IMR-90 (cell line): ENCODE data around the gene PEX10. TPM values are rescaled to one million over a fixed set of nuclear protein-coding genes. Genes with fewer than 3 reads are reported as not detected.

Experiments used
- ATAC-seq: fragments of 200-7000 bp; cut with Tn5 transposase; 2 replicates; pipeline ENCODE4 v1.9.1; 2020; ENCODE audit warnings: low read depth, mild to moderate bottlenecking, moderate library complexity
- BruUV-seq: library from RNA; stranded (reverse); fragments of 400-500 nt; replicated peaks from 2 replicates; lab custom pipeline; 2021; lab: Mats Ljungman, UMichigan
- CTCF ChIA-PET: fragments of 300-600 bp; formaldehyde crosslinking; extraction: SDS; loops from one replicate; lab custom pipeline; 2021; ENCODE audit warnings: antibody characterized with exemption; lab: Yijun Ruan, JAX
- POLR2A ChIA-PET: fragments of 300-600 bp; sonication (Branson Sonifier 250); formaldehyde crosslinking; loops from one replicate; lab custom pipeline; 2022; ENCODE audit warnings: antibody characterized with exemption; ENCODE audit not compliant: unreplicated experiment; lab: Charles Lee
- DNase-seq: peaks from one replicate; pipeline ENCODE4 v3.0.0; 2013
- H2AFZ ChIP-seq: replicated peaks from 2 replicates; pipeline ENCODE3; 2013; ENCODE audit warnings: low read length, mild to moderate bottlenecking; ENCODE audit not compliant: poor library complexity
- H2AK5ac ChIP-seq: 2 replicates; pipeline ENCODE4 v1.6.1; 2013; ENCODE audit warnings: low read depth, low read length, inconsistent platforms
- H2AK9ac ChIP-seq: replicated peaks from 2 replicates; pipeline ENCODE3; 2013; ENCODE audit warnings: mild to moderate bottlenecking, low read depth, low read length, moderate library complexity; ENCODE audit not compliant: poor library complexity
- H2BK120ac ChIP-seq: 2 replicates; pipeline ENCODE4 v1.6.1; 2013; ENCODE audit warnings: low read depth, low read length, inconsistent platforms
- H2BK15ac ChIP-seq: 3 replicates; pipeline ENCODE4 v1.6.1; 2013; ENCODE audit warnings: low read depth, low read length, inconsistent platforms
- H2BK20ac ChIP-seq: 2 replicates; pipeline ENCODE4 v1.6.1; 2013; ENCODE audit warnings: low read depth, mild to moderate bottlenecking, inconsistent platforms, low read length, moderate library complexity
- H2BK5ac ChIP-seq: 2 replicates; pipeline ENCODE4 v1.6.1; 2013; ENCODE audit warnings: mild to moderate bottlenecking, low read depth, low read length, inconsistent platforms; ENCODE audit not compliant: poor library complexity, severe bottlenecking
- H3K14ac ChIP-seq: replicated peaks from 2 replicates; pipeline ENCODE4 v1.6.1; 2013; ENCODE audit warnings: low read depth, low read length, inconsistent platforms
- H3K18ac ChIP-seq: 2 replicates; pipeline ENCODE4 v1.6.1; 2013; ENCODE audit warnings: low read depth, low read length, control low read depth
- H3K23ac ChIP-seq: 2 replicates; pipeline ENCODE4 v1.6.1; 2013; ENCODE audit warnings: low read depth, low read length, inconsistent platforms
- H3K27ac ChIP-seq: 2 replicates; pipeline ENCODE4 v1.5.1; 2013; ENCODE audit warnings: mild to moderate bottlenecking, control low read depth, low read length; ENCODE audit not compliant: insufficient read depth
- H3K27me3 ChIP-seq: 2 replicates; pipeline ENCODE4 v1.6.1; 2013; ENCODE audit warnings: low read length; ENCODE audit not compliant: control insufficient read depth, insufficient read depth
- H3K36me3 ChIP-seq: 2 replicates; pipeline ENCODE4 v1.6.1; 2013; ENCODE audit warnings: low read length, mixed read lengths; ENCODE audit not compliant: control insufficient read depth, insufficient read depth
- H3K4ac ChIP-seq: 2 replicates; pipeline ENCODE4 v1.6.1; 2013; ENCODE audit warnings: low read depth, low read length, inconsistent platforms
- H3K4me1 ChIP-seq: 2 replicates; pipeline ENCODE4 v1.6.1; 2013; ENCODE audit warnings: low read length, mixed read lengths; ENCODE audit not compliant: control insufficient read depth, insufficient read depth
- H3K4me2 ChIP-seq: 2 replicates; pipeline ENCODE4 v1.6.1; 2013; ENCODE audit warnings: low read depth, mild to moderate bottlenecking, control low read depth, low read length, moderate library complexity
- H3K4me3 ChIP-seq: 2 replicates; pipeline ENCODE4 v1.5.1; 2013; ENCODE audit warnings: low read depth, mild to moderate bottlenecking, control low read depth, low read length, moderate library complexity; ENCODE audit not compliant: insufficient read depth
- H3K56ac ChIP-seq: 2 replicates; pipeline ENCODE4 v1.6.1; 2013; ENCODE audit warnings: low read length, inconsistent platforms; ENCODE audit not compliant: insufficient read depth; ENCODE audit errors: extremely low read depth
- H3K79me1 ChIP-seq, 2 experiments: 2 replicates each; pipeline ENCODE4 v1.6.1; 2013; ENCODE audit warnings: low read length in 2 of 2, inconsistent platforms in 1 of 2, low read depth in 1 of 2
- H3K9ac ChIP-seq: 2 replicates; pipeline ENCODE4 v1.6.1; 2013; ENCODE audit warnings: low read depth, low read length, control low read depth
- H3K9me1 ChIP-seq: 2 replicates; pipeline ENCODE4 v1.6.1; 2013; ENCODE audit warnings: low read length, inconsistent platforms; ENCODE audit not compliant: insufficient read depth
- H3K9me3 ChIP-seq: 2 replicates; pipeline ENCODE4 v1.6.1; 2013; ENCODE audit warnings: low read length; ENCODE audit not compliant: control insufficient read depth, insufficient read depth
- H4K20me1 ChIP-seq: 2 replicates; pipeline ENCODE4 v1.6.1; 2013; ENCODE audit warnings: low read length, inconsistent platforms; ENCODE audit not compliant: insufficient read depth
- H4K5ac ChIP-seq: 2 replicates; pipeline ENCODE4 v1.6.1; 2013; ENCODE audit warnings: mild to moderate bottlenecking, low read depth, low read length, control low read depth
- H4K8ac ChIP-seq, 2 experiments: 2 replicates each; pipeline ENCODE4 v1.6.1; 2013; ENCODE audit warnings: low read depth in 2 of 2, low read length in 2 of 2, control low read depth in 1 of 2, inconsistent platforms in 1 of 2
- H4K91ac ChIP-seq: 2 replicates; pipeline ENCODE4 v1.6.1; 2013; ENCODE audit warnings: low read depth, low read length, inconsistent platforms; ENCODE audit not compliant: insufficient read depth
- BHLHE40 ChIP-seq: fragments of 150-350 bp; IDR thresholded peaks from 2 replicates; pipeline ENCODE4 v1.6.1; 2016; ENCODE audit warnings: mild to moderate bottlenecking, low read depth, low read length
- CEBPB ChIP-seq: IDR thresholded peaks from 2 replicates; pipeline ENCODE4 v1.6.1; 2012; ENCODE audit warnings: low read depth, low read length, improper control_type of control experiment
- CHD1 ChIP-seq: IDR thresholded peaks from 2 replicates; pipeline ENCODE4 v1.6.1; 2012; ENCODE audit warnings: low read depth, low read length, improper control_type of control experiment
- CTCF ChIP-seq: conservative IDR thresholded peaks from 2 replicates; pipeline ENCODE4 v1.5.1; 2012; ENCODE audit warnings: mild to moderate bottlenecking, low read depth, low read length, improper control_type of control experiment
- ELK1 ChIP-seq: fragments of 150-350 bp; IDR thresholded peaks from 2 replicates; pipeline ENCODE4 v1.6.1; 2016; ENCODE audit warnings: low read depth, mild to moderate bottlenecking, low read length, moderate library complexity, borderline replicate concordance
- MAFK ChIP-seq: IDR thresholded peaks from 2 replicates; pipeline ENCODE4 v1.6.1; 2012; ENCODE audit warnings: low read depth, low read length, improper control_type of control experiment
- MXI1 ChIP-seq: IDR thresholded peaks from 2 replicates; pipeline ENCODE4 v1.6.1; 2012; ENCODE audit warnings: low read depth, mild to moderate bottlenecking, low read length, moderate library complexity, borderline replicate concordance
- RAD21 ChIP-seq: IDR thresholded peaks from 2 replicates; pipeline ENCODE4 v1.6.1; 2012; ENCODE audit warnings: low read length, improper control_type of control experiment
- RCOR1 ChIP-seq: IDR thresholded peaks from 2 replicates; pipeline ENCODE4 v1.6.1; 2012; ENCODE audit warnings: mild to moderate bottlenecking, low read length, improper control_type of control experiment; ENCODE audit not compliant: insufficient replicate concordance
- WGBS, 2 experiments: methylation state at CpG; one replicate each; pipeline versions ENCODE4 v1.1.5 to v1.1.7; 2013; ENCODE audit warnings: missing lambda C conversion rate in 2 of 2; ENCODE audit not compliant: insufficient read length in 1 of 2; ENCODE audit errors: extremely low coverage in 2 of 2; 5-methylcytosine and 5-hydroxymethylcytosine counted together
- dilution Hi-C: fragments of 300-500 bp; cut with HindIII; formaldehyde crosslinking; loops from one replicate; pipeline ENCODE4 v1.14.3; 2018; ENCODE audit warnings: low sequenced_read_pairs; ENCODE audit not compliant: unreplicated experiment
- in situ Hi-C: fragments of 300-500 bp; cut with MboI; formaldehyde crosslinking; loops from 3 replicates; pipeline ENCODE4 v1.14.3; 2019; ENCODE audit warnings: low sequenced_read_pairs, inconsistent platforms, mixed read lengths
- intact Hi-C: fragments of 100-400 bp; cut with micrococcal nuclease; formaldehyde crosslinking; loops from 2 replicates; pipeline ENCODE4 v1.10.0; 2022
- polyA plus RNA-seq, 3 experiments: library from polyadenylated mRNA; depleted of rRNA; stranded (reverse); fragments of >200 nt; gene quantifications; 2 replicates each; pipeline ENCODE4 v1.2.3, GENCODE V29; 2012; ENCODE audit warnings: low replicate concordance in 1 of 3
- total RNA-seq: library from RNA; depleted of rRNA; stranded (reverse); fragments of >200 nt; gene quantifications from 2 replicates; pipeline ENCODE4 v1.2.3, GENCODE V29; 2012

PEX10 gene
- total and polyA plus RNA-seq, 2 of the 4 experiments (the other 2 are of a cell fraction): 16.9 to 19.7 TPM

- no peak overlapping the region for H2AFZ ChIP-seq
- H3K4me3 ChIP-seq: no peak overlapping the region
- H4K5ac ChIP-seq: no peak overlapping the region
- TF ChIP-seq BHLHE40 (no peak), MAFK (no peak), RCOR1 (no peak), CHD1 (no peak), CTCF (no peak), RAD21 (no peak), CEBPB (no peak), ELK1 (no peak), MXI1 (no peak)
- H4K20me1 ChIP-seq: no peaks in the 10 kb centered on the region
- dilution Hi-C loops: no loop called here
- no peak overlapping the region for H2BK5ac ChIP-seq
- H3K27me3 ChIP-seq: no peaks in the 10 kb centered on the region
- H3K9me3 ChIP-seq: no peaks in the 10 kb centered on the region
- H2BK120ac ChIP-seq: no peak overlapping the region
- 0 out of 2 replicates have a peak, but pooled peaks cover 3% of the 10 kb centered on the region for H3K4me1 ChIP-seq
- no peak overlapping the region for H3K23ac ChIP-seq
- no peak for DNase-seq
- no peaks in the 10 kb centered on the region for H3K79me1 ChIP-seq
- H3K27ac ChIP-seq: no peak overlapping the region
- POLR2A ChIA-PET: no interaction called here
- in situ Hi-C loops: loop anchor here (25.0 kb wide), 1 partner anchor 394 kb away; no protein-coding TSS in a partner anchor
- no peak overlapping the region for H2BK20ac ChIP-seq
- no peak for ATAC-seq
- CTCF ChIA-PET: no interaction called here
- H3K56ac ChIP-seq: no peak overlapping the region
- WGBS, 2 experiments: 96% methylated on average over 13 of the region's 15 CpGs; no CpG with 5 or more reads in 1 of the 2 experiments
- no peak overlapping the region for H4K91ac ChIP-seq
- no peaks in the 10 kb centered on the region for H3K9me1 ChIP-seq
- intact Hi-C loops: no loop called here
- H2AK5ac ChIP-seq: no peak overlapping the region
- no peak overlapping the region for H3K4ac ChIP-seq
- no peak overlapping the region for H2BK15ac ChIP-seq
- H3K36me3 ChIP-seq: no peaks in the 10 kb centered on the region
- H4K8ac ChIP-seq: no peak overlapping the region
- H3K18ac ChIP-seq: no peak overlapping the region
- H3K14ac ChIP-seq: no peak overlapping the region
- H3K4me2 ChIP-seq: no peak overlapping the region
- no peak overlapping the region for H3K9ac ChIP-seq
- H2AK9ac ChIP-seq: no peak overlapping the region
- no TSS peak for BruUV-seq
These were observed 56.0 kb downstream of the PEX10 start for GRCh38 chr1:2356401-2356800.
